NB4 (cell line): ENCODE results near the gene DIRAS2.

Source experiments
- DNase-seq: peaks from one replicate; pipeline ENCODE4 v3.0.0; 2010; ENCODE audit warnings: low read depth
- H3K4me3 ChIP-seq: one replicate; pipeline ENCODE4 v1.5.1; 2011; ENCODE audit warnings: mild to moderate bottlenecking, low read depth, low read length, moderate library complexity
- MYC ChIP-seq: IDR thresholded peaks from 2 replicates; pipeline ENCODE4 v1.6.1; 2011; ENCODE audit warnings: low read depth, low read length
- POLR2A ChIP-seq: IDR thresholded peaks from 2 replicates; pipeline ENCODE4 v1.6.1; 2011; ENCODE audit warnings: mild to moderate bottlenecking; ENCODE audit not compliant: insufficient read length; ENCODE audit errors: extremely low read depth
- TF ChIP-seq, protein P1 (sequence below): IDR thresholded peaks from one replicate; pipeline ENCODE4 v1.5.1; 2012; ENCODE audit warnings: low read depth, low read length
- TF ChIP-seq, protein P2 (sequence below): IDR thresholded peaks from 2 replicates; pipeline ENCODE4 v1.6.1; 2011; ENCODE audit warnings: low read depth, low read length

The DIRAS2 gene

DNA sequence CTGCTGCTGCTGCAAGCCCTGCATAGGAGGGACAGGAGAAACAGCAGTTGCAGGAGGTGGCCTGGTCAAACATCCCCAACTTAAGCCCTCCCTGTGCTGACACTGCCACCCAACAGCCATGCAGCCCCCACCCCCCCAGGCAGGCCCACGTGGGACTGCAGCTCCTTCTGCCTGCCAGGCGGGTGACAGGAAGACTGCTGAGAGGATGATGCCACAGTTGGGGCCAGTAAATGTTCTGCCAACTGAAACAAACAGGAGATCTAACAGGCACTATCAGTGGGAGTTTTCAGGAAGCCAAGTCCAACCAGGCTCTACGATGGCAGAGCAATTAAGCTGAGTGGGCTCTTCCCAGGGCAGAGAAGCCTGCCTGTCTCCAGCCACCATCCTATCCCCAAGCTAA is 31.1 kb downstream of the DIRAS2 start:
- DNase-seq, result no peak
- no peak overlapping the region for H3K4me3 ChIP-seq
- TF ChIP-seq, protein P1, sequence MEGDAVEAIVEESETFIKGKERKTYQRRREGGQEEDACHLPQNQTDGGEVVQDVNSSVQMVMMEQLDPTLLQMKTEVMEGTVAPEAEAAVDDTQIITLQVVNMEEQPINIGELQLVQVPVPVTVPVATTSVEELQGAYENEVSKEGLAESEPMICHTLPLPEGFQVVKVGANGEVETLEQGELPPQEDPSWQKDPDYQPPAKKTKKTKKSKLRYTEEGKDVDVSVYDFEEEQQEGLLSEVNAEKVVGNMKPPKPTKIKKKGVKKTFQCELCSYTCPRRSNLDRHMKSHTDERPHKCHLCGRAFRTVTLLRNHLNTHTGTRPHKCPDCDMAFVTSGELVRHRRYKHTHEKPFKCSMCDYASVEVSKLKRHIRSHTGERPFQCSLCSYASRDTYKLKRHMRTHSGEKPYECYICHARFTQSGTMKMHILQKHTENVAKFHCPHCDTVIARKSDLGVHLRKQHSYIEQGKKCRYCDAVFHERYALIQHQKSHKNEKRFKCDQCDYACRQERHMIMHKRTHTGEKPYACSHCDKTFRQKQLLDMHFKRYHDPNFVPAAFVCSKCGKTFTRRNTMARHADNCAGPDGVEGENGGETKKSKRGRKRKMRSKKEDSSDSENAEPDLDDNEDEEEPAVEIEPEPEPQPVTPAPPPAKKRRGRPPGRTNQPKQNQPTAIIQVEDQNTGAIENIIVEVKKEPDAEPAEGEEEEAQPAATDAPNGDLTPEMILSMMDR, result no peak
- TF ChIP-seq MYC (no peak), POLR2A (no peak)
- TF ChIP-seq, protein P2, sequence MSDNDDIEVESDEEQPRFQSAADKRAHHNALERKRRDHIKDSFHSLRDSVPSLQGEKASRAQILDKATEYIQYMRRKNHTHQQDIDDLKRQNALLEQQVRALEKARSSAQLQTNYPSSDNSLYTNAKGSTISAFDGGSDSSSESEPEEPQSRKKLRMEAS, result no peak

DNA sequence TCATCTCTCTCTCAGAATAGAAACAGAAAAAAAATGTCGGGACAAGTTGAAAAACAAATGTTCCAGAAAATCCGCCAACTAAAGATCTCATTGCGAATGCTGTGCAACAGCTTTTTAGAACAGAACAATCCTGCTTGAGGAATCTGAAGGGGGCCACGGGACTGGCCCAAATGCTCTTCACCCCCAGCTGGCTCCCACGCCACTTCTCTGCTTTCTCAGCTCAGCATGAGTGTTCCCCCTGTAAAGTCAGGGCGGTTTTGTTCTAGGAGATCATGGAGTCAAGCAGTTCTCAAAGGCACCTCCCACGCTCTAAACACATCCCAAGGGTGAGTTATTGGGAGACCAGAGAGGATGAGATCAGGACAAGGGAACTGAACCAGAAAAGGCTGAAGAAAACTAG is 31.5 kb downstream of the DIRAS2 start:
- no peak for DNase-seq
- TF ChIP-seq MYC, result no peak
- TF ChIP-seq, protein P1, result no peak
- no peak for TF ChIP-seq POLR2A
- H3K4me3 ChIP-seq, result no peak overlapping the region

DNA sequence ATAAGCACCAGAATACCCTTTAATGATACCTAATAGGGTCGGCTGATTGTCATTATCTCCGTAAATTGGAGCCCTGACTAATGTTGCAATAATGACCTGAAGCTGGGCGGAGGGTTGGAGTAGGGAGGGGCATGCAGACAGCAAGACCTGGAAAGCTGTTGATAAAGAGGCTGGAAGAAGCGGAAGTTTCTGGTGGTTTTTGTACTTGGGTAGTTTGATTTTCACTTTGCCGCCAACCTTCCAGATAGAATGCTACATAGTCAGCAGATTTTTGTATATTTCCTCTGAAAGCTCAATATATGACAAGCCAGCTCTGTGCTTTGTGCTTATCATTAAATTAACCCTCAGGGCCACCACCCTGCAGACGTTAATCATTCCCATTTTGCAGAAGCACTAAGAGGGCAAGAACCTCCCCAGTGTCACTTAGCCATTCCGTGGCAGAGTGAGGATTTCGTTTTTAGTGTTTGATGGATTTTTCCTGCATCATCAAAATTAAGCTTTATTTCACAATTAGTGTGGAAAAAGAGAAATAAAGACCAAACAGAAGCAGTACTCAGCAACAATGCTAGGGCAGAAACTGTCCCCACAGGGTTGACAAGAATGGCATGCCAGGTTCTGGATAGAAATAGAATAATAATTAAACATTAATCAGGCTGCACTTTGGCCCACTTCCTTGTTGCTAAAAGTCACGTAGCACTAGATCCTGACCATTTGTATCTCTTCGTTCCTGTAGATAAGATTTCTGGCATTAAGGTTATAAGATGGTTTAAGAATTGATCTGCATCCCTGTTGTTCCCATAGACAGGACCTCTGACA is 34.7 kb downstream of the DIRAS2 start:
- no peak for TF ChIP-seq POLR2A
- TF ChIP-seq, protein P1, result no peak
- TF ChIP-seq MYC, result no peak
- TF ChIP-seq, protein P2, result no peak
- no peak for DNase-seq
- no peak overlapping the region for H3K4me3 ChIP-seq

DNA sequence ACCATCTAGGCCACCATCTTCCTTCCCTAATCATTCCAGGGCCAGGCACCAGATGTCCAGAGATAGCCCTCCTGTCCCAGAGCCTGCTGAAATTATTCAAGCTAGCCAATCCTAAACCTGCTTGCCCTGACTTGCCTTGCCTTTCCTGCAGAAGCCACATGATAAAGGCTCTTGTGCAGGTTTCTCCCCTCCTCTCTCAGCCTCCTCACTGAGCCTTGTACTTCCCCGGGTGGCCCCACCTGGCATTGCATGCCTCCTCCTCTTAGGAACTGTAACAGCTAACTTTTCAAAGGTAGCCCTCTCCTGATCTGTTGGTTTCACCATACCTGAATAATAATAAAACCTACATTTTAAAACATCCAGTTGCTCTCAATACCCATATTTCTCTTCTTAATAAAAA is 42.6 kb downstream of the DIRAS2 start:
- H3K4me3 ChIP-seq, result no peak overlapping the region
- no peak for DNase-seq
- TF ChIP-seq MYC, result no peak
- TF ChIP-seq, protein P2, result no peak
- TF ChIP-seq, protein P1, result no peak
- no peak for TF ChIP-seq POLR2A

DNA sequence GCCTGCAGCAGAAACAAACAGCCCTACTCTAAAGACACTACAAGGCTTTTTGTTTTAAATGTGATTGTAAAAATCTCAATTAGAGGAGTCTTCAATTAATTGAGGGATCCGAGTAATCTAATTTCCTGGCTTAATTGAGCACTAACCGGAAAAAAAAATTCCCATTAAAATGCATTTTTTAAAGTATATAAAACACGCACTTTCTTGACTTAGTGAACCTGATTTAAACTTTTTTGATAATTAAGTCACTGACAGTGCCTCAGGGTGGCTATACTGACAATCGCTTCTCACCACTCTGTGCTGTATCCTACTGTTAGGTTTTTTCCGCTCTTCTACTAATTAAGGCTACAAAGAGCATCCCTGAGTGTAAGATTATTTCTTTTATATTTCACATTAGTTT is 44.4 kb downstream of the DIRAS2 start:
- no peak overlapping the region for H3K4me3 ChIP-seq
- TF ChIP-seq MYC (no peak), POLR2A (no peak)
- TF ChIP-seq, protein P2, result no peak
- TF ChIP-seq, protein P1, result no peak
- DNase-seq, result no peak

DNA sequence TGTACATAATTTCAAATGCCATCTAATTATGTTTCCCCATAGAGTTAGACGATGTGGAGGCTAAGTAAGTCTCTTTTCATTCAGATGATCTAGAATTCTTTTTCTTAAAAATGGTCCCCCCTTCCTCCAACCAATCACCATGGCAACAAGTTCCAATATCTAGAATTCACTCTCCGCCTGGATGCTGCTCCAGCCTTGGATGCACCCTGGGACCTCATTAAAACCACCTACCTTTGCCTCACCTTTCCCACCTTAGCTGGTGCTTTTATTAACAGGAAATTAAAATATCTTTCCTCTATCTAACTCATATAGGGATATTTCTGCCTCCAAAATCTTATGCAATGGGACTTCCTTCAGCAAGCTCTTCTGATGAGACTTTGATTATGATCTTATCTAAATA is 49.0 kb downstream of the DIRAS2 start:
- no peak for DNase-seq
- TF ChIP-seq POLR2A (no peak), MYC (no peak)
- TF ChIP-seq, protein P2, result no peak
- TF ChIP-seq, protein P1, result no peak
- no peak overlapping the region for H3K4me3 ChIP-seq
